ENCODE data around the gene PNMA8A. TPM values are rescaled to one million over a fixed set of nuclear protein-coding genes. Genes with fewer than 3 reads are reported as not detected.

PNMA8A gene
- polyA plus RNA-seq, 1 donor from 2014 or later = 234 TPM

GRCh38 chr19:46475986-46476385, 4.6 kb upstream of the PNMA8A start:
- Histone ChIP-seq H2AFZ (ENCODE audit: low read depth, low read length) (no peak overlapping the region), H3K9ac (ENCODE audit: low read length) (peak overlapping the region; percentile 0), H3K36me3 (ENCODE audit: insufficient read depth, low read length) (no peaks in the 10 kb centered on the region), H4K20me1 (ENCODE audit: insufficient read depth) (no peaks in the 10 kb centered on the region), H3K79me2 (replicated peaks; ENCODE audit: insufficient read depth, low read length) (peaks cover 2% of the 10 kb centered on the region), H3K9me3 (ENCODE audit: low read length) (no peaks in the 10 kb centered on the region), H3K27me3 (ENCODE audit: insufficient read depth, low read depth, low read length) (no peaks in the 10 kb centered on the region), H3K9me2 (ENCODE audit: insufficient read depth, low read length) (no peaks in the 10 kb centered on the region), H3K4me2 (ENCODE audit: low read length) (no peak overlapping the region), H3K4me3 (ENCODE audit: low read length) (no peak overlapping the region), H3F3A (ENCODE audit: insufficient read depth, low read length, poor library complexity, severe bottlenecking) (peaks cover 1% of the 10 kb centered on the region), H3K27ac (ENCODE audit: low read length) (peak overlapping the region; percentile 99)
- TF ChIP-seq REST (IDR thresholded peaks at IDR 0.05; ENCODE audit: borderline replicate concordance) (no peak), POLR2AphosphoS5 (IDR thresholded peaks at IDR 0.05) (no peak), TAF1 (IDR thresholded peaks at IDR 0.05; ENCODE audit: low read depth) (no peak), RAD21 (conservative IDR thresholded peaks at IDR 0.05) (no peak), EP300 (conservative IDR thresholded peaks at IDR 0.05; ENCODE audit: poor library complexity, severe bottlenecking) (no peak), SMC3 (conservative IDR thresholded peaks at IDR 0.05; ENCODE audit: poor library complexity) (no peak), EZH2 (IDR thresholded peaks at IDR 0.05; ENCODE audit: borderline replicate concordance, insufficient read depth, low read length, poor library complexity, severe bottlenecking) (no peak), CTCF (IDR thresholded peaks at IDR 0.05; ENCODE audit: poor library complexity, severe bottlenecking) (no peak), MXI1 (conservative IDR thresholded peaks at IDR 0.05; ENCODE audit: poor library complexity, severe bottlenecking) (no peak)

- Histone ChIP-seq H3K9me3 (ENCODE audit: low read length) (no peaks in the 10 kb centered on the region), H3K9me2 (ENCODE audit: insufficient read depth, low read length) (no peaks in the 10 kb centered on the region), H3K27me3 (ENCODE audit: insufficient read depth, low read depth, low read length) (no peaks in the 10 kb centered on the region), H3K79me2 (replicated peaks; ENCODE audit: insufficient read depth, low read length) (peaks cover 18% of the 10 kb centered on the region), H3K36me3 (ENCODE audit: insufficient read depth, low read length) (no peaks in the 10 kb centered on the region), H3K27ac (ENCODE audit: low read length) (peak overlapping the region; percentile 3), H3K4me2 (ENCODE audit: low read length) (no peak overlapping the region), H2AFZ (ENCODE audit: low read depth, low read length) (no peak overlapping the region), H4K20me1 (ENCODE audit: insufficient read depth) (no peaks in the 10 kb centered on the region), H3K4me3 (ENCODE audit: low read length) (no peak overlapping the region), H3K9ac (ENCODE audit: low read length) (no peak overlapping the region), H3F3A (ENCODE audit: insufficient read depth, low read length, poor library complexity, severe bottlenecking) (no peaks in the 10 kb centered on the region)
- TF ChIP-seq REST (IDR thresholded peaks at IDR 0.05; ENCODE audit: borderline replicate concordance) (no peak), EZH2 (IDR thresholded peaks at IDR 0.05; ENCODE audit: borderline replicate concordance, insufficient read depth, low read length, poor library complexity, severe bottlenecking) (no peak), TAF1 (IDR thresholded peaks at IDR 0.05; ENCODE audit: low read depth) (no peak), CTCF (IDR thresholded peaks at IDR 0.05; ENCODE audit: poor library complexity, severe bottlenecking) (no peak), RAD21 (conservative IDR thresholded peaks at IDR 0.05) (no peak), SMC3 (conservative IDR thresholded peaks at IDR 0.05; ENCODE audit: poor library complexity) (no peak), EP300 (conservative IDR thresholded peaks at IDR 0.05; ENCODE audit: poor library complexity, severe bottlenecking) (no peak), MXI1 (conservative IDR thresholded peaks at IDR 0.05; ENCODE audit: poor library complexity, severe bottlenecking) (no peak), POLR2AphosphoS5 (IDR thresholded peaks at IDR 0.05) (no peak)
Observed at GRCh38 chr19:46474211-46474610, 2.8 kb upstream of the PNMA8A start.

All from neural cell (in vitro differentiated cells).